Colonic mucosa (tissue), 4 donors: ENCODE results near the gene SPDYE17. TPM values are rescaled to one million over a fixed set of nuclear protein-coding genes. Genes with fewer than 3 reads are reported as not detected.
"Not testable (repeated sequence)": the region's sequence is repeated elsewhere in the genome, so short reads cannot be mapped to it uniquely, and the experiment has no call there.

ENCODE experiments used
- DNase-seq: peaks from one replicate; pipeline ENCODE4 v3.0.0-alpha.2; 2020
- H3K27ac ChIP-seq: fragments of 200-600 bp; one replicate; pipeline ENCODE4 v1.8.0; 2021
- H3K27me3 ChIP-seq: fragments of 200-600 bp; one replicate; pipeline ENCODE4 v1.8.0; 2021
- H3K36me3 ChIP-seq: fragments of 200-600 bp; one replicate; pipeline ENCODE4 v1.8.0; 2021
- H3K4me1 ChIP-seq: fragments of 200-600 bp; one replicate; pipeline ENCODE4 v1.8.0; 2021; ENCODE audit warnings: mild to moderate bottlenecking
- H3K4me3 ChIP-seq: fragments of 200-600 bp; one replicate; pipeline ENCODE4 v1.8.0; 2021
- H3K9ac ChIP-seq, 2 donors: one replicate each; pipeline ENCODE4 v1.7.0; 2013; ENCODE audit warnings: control low read depth in 2 of 2, low read depth in 2 of 2, low read length in 2 of 2
- H3K9me3 ChIP-seq: fragments of 200-600 bp; one replicate; pipeline ENCODE4 v1.8.0; 2021
- intact Hi-C: fragments of 100-400 bp; cut with DNase I; formaldehyde crosslinking; loops from one replicate; pipeline ENCODE4 v1.14.1; 2022
- total RNA-seq, 2 donors: library from RNA; stranded (reverse); fragmentation: NEBNext Ultra II Directional in 1 of 2; extraction: Animal tissue kit (Norgen Biotek cat#: 25700) in 1 of 2; gene quantifications; one replicate each; pipeline ENCODE4 v1.2.1, GENCODE V29; 2021
- donor health status: healthy.
- donor health status: DM: no; HTN: no; CAD: no.
- donor health status: DM: no; HTN: no; CAD: no.

The SPDYE17 gene
- total RNA-seq, 2 donors from 2014 or later = not detected

GRCh38 chr7:76982501-76982900 is 49.7 kb downstream of the SPDYE17 start:
- intact Hi-C loops, H3K9ac ChIP-seq, H3K9me3 ChIP-seq, H3K27ac ChIP-seq, H3K4me1 ChIP-seq, H3K4me3 ChIP-seq, H3K36me3 ChIP-seq, DNase-seq, H3K27me3 ChIP-seq: not testable (repeated sequence)

- H3K4me3 ChIP-seq, H3K9me3 ChIP-seq, intact Hi-C loops, DNase-seq, H3K4me1 ChIP-seq, H3K27ac ChIP-seq, H3K36me3 ChIP-seq, H3K9ac ChIP-seq, H3K27me3 ChIP-seq: not testable (repeated sequence)
Observed at GRCh38 chr7:76981187-76981970, 50.8 kb downstream of the SPDYE17 start.

- H3K36me3 ChIP-seq, intact Hi-C loops, H3K27me3 ChIP-seq, DNase-seq, H3K27ac ChIP-seq, H3K4me3 ChIP-seq, H3K4me1 ChIP-seq, H3K9me3 ChIP-seq, H3K9ac ChIP-seq: not testable (repeated sequence)
Observed at GRCh38 chr7:76980576-76980975, 51.6 kb downstream of the SPDYE17 start.

GRCh38 chr7:76977761-76978367 is 54.3 kb downstream of the SPDYE17 start:
- intact Hi-C loops, H3K27me3 ChIP-seq, H3K36me3 ChIP-seq, H3K4me3 ChIP-seq, H3K27ac ChIP-seq, DNase-seq, H3K9me3 ChIP-seq, H3K4me1 ChIP-seq, H3K9ac ChIP-seq: not testable (repeated sequence)

- intact Hi-C loops = not testable (repeated sequence)
Observed at GRCh38 chr7:76974793-76975579, 57.2 kb downstream of the SPDYE17 start.

GRCh38 chr7:76974336-76974735 is 57.8 kb downstream of the SPDYE17 start:
- H3K4me1 ChIP-seq, intact Hi-C loops, H3K9ac ChIP-seq, H3K27me3 ChIP-seq, H3K27ac ChIP-seq, H3K9me3 ChIP-seq, DNase-seq, H3K36me3 ChIP-seq, H3K4me3 ChIP-seq: not testable (repeated sequence)

More at GRCh38 chr7:76974793-76975579, 57.2 kb downstream of the SPDYE17 start:
- not testable (repeated sequence) for DNase-seq, H3K4me1 ChIP-seq, H3K27ac ChIP-seq, H3K9me3 ChIP-seq, H3K9ac ChIP-seq, H3K27me3 ChIP-seq, H3K4me3 ChIP-seq, H3K36me3 ChIP-seq

- intact Hi-C loops, H3K27me3 ChIP-seq, H3K27ac ChIP-seq: not testable (repeated sequence)
Observed at GRCh38 chr7:76972391-76972790, 59.8 kb downstream of the SPDYE17 start.

More at GRCh38 chr7:76972391-76972790, 59.8 kb downstream of the SPDYE17 start:
- not testable (repeated sequence) for H3K9ac ChIP-seq, DNase-seq, H3K4me1 ChIP-seq, H3K4me3 ChIP-seq, H3K9me3 ChIP-seq, H3K36me3 ChIP-seq

Other genes starting within 250 kb of the SPDYE17 start
- under 1 TPM in 1 of 2 donors, not detected in 1; 0.27 TPM for gene SPDYE18, start 30.2 kb upstream of the SPDYE17 start, total RNA-seq
- gene CCDC146, start 90.3 kb upstream of the SPDYE17 start, total RNA-seq = 10 to 100 TPM in 1 of 2 donors, 1 to 10 TPM in 1; 3.6 to 18.2 TPM
- 10 to 100 TPM in 1 of 2 donors, 1 to 10 TPM in 1; 6.4 to 34.0 TPM for gene FGL2, start 167.5 kb upstream of the SPDYE17 start, total RNA-seq